ENCODE results near the gene TMEM63A.
"Not testable (repeated sequence)": the region's sequence is repeated elsewhere in the genome, so short reads cannot be mapped to it uniquely, and the experiment has no call there.

The TMEM63A gene

DNA sequence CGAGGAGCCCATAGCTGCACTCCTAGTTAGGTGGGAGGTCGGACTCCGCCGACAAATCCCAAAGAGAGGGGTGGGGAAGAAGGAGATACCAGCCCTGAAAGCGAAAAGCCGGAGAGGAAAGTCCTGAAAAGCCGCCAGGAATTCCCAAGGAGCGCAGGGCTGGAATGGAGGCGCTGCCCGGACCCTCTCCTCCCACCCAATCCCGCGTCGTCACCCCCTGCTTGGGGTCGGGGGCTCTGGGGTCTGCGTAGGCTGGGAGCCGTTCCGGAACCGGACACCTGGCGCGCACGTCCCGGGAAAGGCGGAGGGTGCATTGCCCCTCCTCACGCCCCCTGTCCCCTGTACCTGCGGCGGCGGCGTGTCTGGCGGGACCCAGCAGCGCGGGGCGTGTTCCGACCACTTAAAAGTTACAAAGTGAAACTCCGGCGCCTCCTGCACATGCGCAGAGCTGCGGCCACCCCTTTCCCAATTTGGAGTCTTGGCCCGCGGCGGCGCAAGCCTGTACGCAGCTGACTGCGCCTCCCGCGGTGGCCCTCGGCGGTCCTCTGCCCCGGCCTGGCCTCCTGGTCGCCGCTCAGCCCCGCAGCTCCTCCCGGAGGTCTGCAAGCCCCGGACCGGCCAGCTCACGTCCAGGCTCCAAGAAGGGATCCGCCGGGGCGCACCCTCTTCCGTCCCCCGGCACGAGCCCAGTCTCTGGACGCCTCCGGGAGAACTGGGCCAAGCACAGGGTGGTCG lies at the start of gene TMEM63A:
TSS of gene TMEM63A (minus strand) at position 422 of the 735 bp plus-strand sequence. CDS start 4,800 bp downstream, outside the sequence.
- Mint-ChIP-seq H3K27ac (no peak within 1 kb of the TSS), H3K4me3 (peak within 1 kb of the TSS; percentile 88), H3K36me3 (ENCODE audit: low read depth) (no peaks in the 10 kb centered on the region), H3K27me3 (ENCODE audit: low read depth, poor library complexity) (peaks cover 20% of the 10 kb centered on the region), H3K9me3 (no peaks in the 10 kb centered on the region), H3K4me1 (peaks cover 63% of the 10 kb centered on the region)
- peak; percentile 94 for DNase-seq
- TF ChIP-seq CTCF (IDR thresholded peaks at IDR 0.05) = peak; percentile 8

- Mint-ChIP-seq H3K9me3 (no peaks in the 10 kb centered on the region), H3K36me3 (ENCODE audit: low read depth) (no peaks in the 10 kb centered on the region), H3K27me3 (ENCODE audit: low read depth, poor library complexity) (peaks cover 8% of the 10 kb centered on the region), H3K4me1 (peaks cover 16% of the 10 kb centered on the region), H3K27ac (peak overlapping the region; percentile 17), H3K4me3 (no peak overlapping the region)
- DNase-seq = no peak
- TF ChIP-seq CTCF (IDR thresholded peaks at IDR 0.05) = no peak
Observed at GRCh38 chr1:225931270-225932136, 49.3 kb upstream of the TMEM63A start.

DNA sequence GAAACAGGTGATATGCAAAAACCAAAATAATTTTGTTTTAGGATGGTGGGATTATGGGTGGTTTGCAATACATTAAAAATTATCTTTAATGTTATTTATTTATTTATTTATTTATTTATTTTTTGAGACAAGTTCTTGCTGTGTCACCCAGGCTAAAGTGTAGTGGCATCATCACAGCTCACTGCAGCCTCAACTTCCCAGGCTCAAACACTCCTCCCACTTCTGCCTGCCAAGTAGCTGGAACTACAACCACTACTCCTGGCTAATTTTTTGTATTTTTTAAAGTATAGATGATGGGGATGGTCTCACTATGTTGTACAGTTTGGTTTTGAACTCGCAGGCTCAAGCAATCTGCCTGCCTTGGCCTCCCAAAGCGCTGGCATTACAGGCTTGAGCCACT lies 48.4 kb upstream of the TMEM63A start:
- Mint-ChIP-seq H3K27ac (no peak overlapping the region), H3K9me3 (no peaks in the 10 kb centered on the region), H3K4me1 (peaks cover 14% of the 10 kb centered on the region), H3K4me3 (no peak overlapping the region), H3K27me3 (ENCODE audit: low read depth, poor library complexity) (peaks cover 8% of the 10 kb centered on the region), H3K36me3 (ENCODE audit: low read depth) (no peaks in the 10 kb centered on the region)
- DNase-seq = no peak
- no peak for TF ChIP-seq CTCF (IDR thresholded peaks at IDR 0.05)

GRCh38 chr1:225929462-225929861 lies 47.3 kb upstream of the TMEM63A start:
- not testable (repeated sequence) for H3K4me3 Mint-ChIP-seq, DNase-seq
- peaks cover 14% of the 10 kb centered on the region for H3K4me1 Mint-ChIP-seq

DNA sequence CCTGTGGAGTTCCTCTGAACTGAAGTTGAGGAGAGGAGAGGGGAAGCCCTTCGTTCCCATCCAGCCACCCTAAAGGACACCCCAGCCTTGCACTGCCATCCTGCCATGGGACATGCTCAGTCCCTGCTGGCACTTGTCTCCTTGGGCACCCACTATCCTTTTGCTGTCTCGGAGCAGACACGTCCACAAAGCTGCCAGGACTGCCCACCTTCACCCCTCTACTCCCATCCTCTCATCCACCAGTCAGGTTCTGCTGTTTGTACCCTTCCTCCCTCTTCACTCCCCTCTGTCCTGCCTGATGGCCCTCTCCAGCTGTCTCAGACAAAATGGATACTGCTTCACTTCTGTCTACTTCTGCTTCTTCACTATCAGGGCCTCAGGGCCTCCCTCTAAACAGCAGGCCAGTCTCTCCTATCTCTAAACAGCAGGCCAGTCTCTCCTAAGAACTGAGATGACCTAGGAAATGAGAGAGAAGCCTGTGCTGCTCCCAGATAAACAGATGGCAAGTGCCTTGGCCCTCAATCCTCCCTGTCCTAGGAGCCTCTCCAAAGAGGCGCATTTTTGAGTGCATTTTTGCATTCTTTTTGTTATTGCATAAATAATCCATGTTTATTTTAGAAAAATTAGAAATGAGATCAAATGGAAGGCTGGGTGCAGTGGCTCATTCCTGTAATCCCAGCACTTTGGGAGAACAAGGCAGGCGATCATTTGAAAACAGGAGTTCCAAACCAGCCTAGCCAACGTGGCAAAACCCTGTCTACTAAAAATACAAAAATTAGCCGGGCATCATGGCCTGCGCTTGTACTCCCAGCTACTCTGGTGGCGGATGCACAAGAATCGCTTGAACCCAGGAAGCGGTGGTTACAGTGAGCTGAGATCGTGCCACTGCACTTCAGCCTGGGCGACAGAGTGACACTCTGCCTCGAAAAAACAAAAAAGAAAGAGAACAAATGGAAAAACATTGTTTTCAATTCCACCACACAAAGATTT lies 46.3 kb upstream of the TMEM63A start:
- Mint-ChIP-seq H3K9me3 (no peaks in the 10 kb centered on the region), H3K36me3 (ENCODE audit: low read depth) (no peaks in the 10 kb centered on the region), H3K4me1 (peaks cover 17% of the 10 kb centered on the region), H3K27ac (peak overlapping the region; percentile 1), H3K4me3 (no peak overlapping the region), H3K27me3 (ENCODE audit: low read depth, poor library complexity) (peaks cover 8% of the 10 kb centered on the region)
- DNase-seq = no peak
- TF ChIP-seq CTCF (IDR thresholded peaks at IDR 0.05) = no peak

More at GRCh38 chr1:225929462-225929861, 47.3 kb upstream of the TMEM63A start:
- H3K27me3 Mint-ChIP-seq (ENCODE audit: low read depth, poor library complexity); H3K9me3 Mint-ChIP-seq; H3K27ac Mint-ChIP-seq; H3K36me3 Mint-ChIP-seq (ENCODE audit: low read depth): not testable (repeated sequence)
